Muscle layer of colon (tissue), 2 donors: ENCODE results near the gene OTULINL.
A peak's percentile ranks its signal among the peaks of the same experiment; 100 is the strongest.

Source experiments
- H3K27ac ChIP-seq: one replicate; pipeline ENCODE4 v1.7.0; 2013; ENCODE audit warnings: low read depth, mild to moderate bottlenecking, low read length, moderate library complexity
- H3K27me3 ChIP-seq, 2 donors: one replicate each; pipeline ENCODE4 v1.7.0; 2013; ENCODE audit warnings: low read length in 2 of 2, mild to moderate bottlenecking in 2 of 2; ENCODE audit not compliant: insufficient read depth in 2 of 2, control insufficient read depth in 1 of 2
- H3K36me3 ChIP-seq: one replicate; pipeline ENCODE4 v1.7.0; 2013; ENCODE audit warnings: mild to moderate bottlenecking, low read length; ENCODE audit not compliant: insufficient read depth
- H3K4me1 ChIP-seq: one replicate; pipeline ENCODE4 v1.7.0; 2013; ENCODE audit warnings: mild to moderate bottlenecking, low read length; ENCODE audit not compliant: insufficient read depth
- H3K4me3 ChIP-seq, 2 donors: one replicate each; pipeline ENCODE4 v1.7.0; 2013; ENCODE audit warnings: low read length in 2 of 2, low read depth in 1 of 2, mild to moderate bottlenecking in 1 of 2, moderate library complexity in 1 of 2
- H3K9ac ChIP-seq: one replicate; pipeline ENCODE4 v1.7.0; 2013; ENCODE audit warnings: low read length
- H3K9me3 ChIP-seq: one replicate; pipeline ENCODE4 v1.7.0; 2013; ENCODE audit warnings: mild to moderate bottlenecking, low read length
- donor health status: abdominal sarcoma.
- donor health status: Adenocarcinoma of cecum.

Gene OTULINL

GRCh38 chr5:14577079-14577725, 4.4 kb upstream of the OTULINL start:
- Histone ChIP-seq H3K36me3 (no peaks in the 10 kb centered on the region), H3K4me1 (peaks cover 7% of the 10 kb centered on the region), H3K9ac (no peak overlapping the region), H3K27me3 (no peaks in the 10 kb centered on the region), H3K4me3 (no peak overlapping the region), H3K27ac (no peak overlapping the region), H3K9me3 (no peaks in the 10 kb centered on the region)

GRCh38 chr5:14577971-14578370, 3.6 kb upstream of the OTULINL start:
- H3K36me3 ChIP-seq = no peaks in the 10 kb centered on the region
- H3K9ac ChIP-seq = no peak overlapping the region
- H3K9me3 ChIP-seq = no peaks in the 10 kb centered on the region
- no peak overlapping the region for H3K27ac ChIP-seq
- peaks cover 7% of the 10 kb centered on the region for H3K4me1 ChIP-seq
- no peak overlapping the region for H3K4me3 ChIP-seq
- no peaks in the 10 kb centered on the region for H3K27me3 ChIP-seq

GRCh38 chr5:14579246-14579645, 2.3 kb upstream of the OTULINL start:
- H3K9me3 ChIP-seq = no peaks in the 10 kb centered on the region
- H3K4me3 ChIP-seq = no peak overlapping the region
- H3K27me3 ChIP-seq = no peaks in the 10 kb centered on the region
- H3K36me3 ChIP-seq = no peaks in the 10 kb centered on the region
- H3K27ac ChIP-seq = no peak overlapping the region
- peaks cover 7% of the 10 kb centered on the region for H3K4me1 ChIP-seq
- no peak overlapping the region for H3K9ac ChIP-seq

- no peak overlapping the region for H3K9ac ChIP-seq
- no peak overlapping the region for H3K27ac ChIP-seq
These were observed 1.7 kb upstream of the OTULINL start for GRCh38 chr5:14579731-14580397.

GRCh38 chr5:14580398-14581034, 1.1 kb upstream of the OTULINL start:
- no peak overlapping the region for H3K27ac ChIP-seq
- no peak overlapping the region for H3K9ac ChIP-seq
- peaks cover 7% of the 10 kb centered on the region for H3K4me1 ChIP-seq
- H3K36me3 ChIP-seq = no peaks in the 10 kb centered on the region
- no peaks in the 10 kb centered on the region for H3K27me3 ChIP-seq
- H3K4me3 ChIP-seq = no peak overlapping the region
- no peaks in the 10 kb centered on the region for H3K9me3 ChIP-seq

More at GRCh38 chr5:14579731-14580397, 1.7 kb upstream of the OTULINL start:
- Histone ChIP-seq H3K9me3 (no peaks in the 10 kb centered on the region), H3K27me3 (no peaks in the 10 kb centered on the region), H3K36me3 (no peaks in the 10 kb centered on the region), H3K4me1 (peaks cover 7% of the 10 kb centered on the region), H3K4me3 (no peak overlapping the region)

GRCh38 chr5:14581891-14582796, 552 bp downstream of the OTULINL start:
- Histone ChIP-seq H3K36me3 (no peaks in the 10 kb centered on the region), H3K9me3 (no peaks in the 10 kb centered on the region), H3K9ac (no peak overlapping the region), H3K4me1 (peaks cover 7% of the 10 kb centered on the region), H3K27ac (peak overlapping the region; percentile 24), H3K27me3 (no peaks in the 10 kb centered on the region), H3K4me3 (peak overlapping the region; percentile 8 to 41)

GRCh38 chr5:14582797-14583137, 1.2 kb downstream of the OTULINL start:
- no peaks in the 10 kb centered on the region for H3K27me3 ChIP-seq
- peaks cover 7% of the 10 kb centered on the region for H3K4me1 ChIP-seq
- no peak overlapping the region for H3K27ac ChIP-seq
- H3K4me3 ChIP-seq = peak overlapping the region in 1 of 2 donors; percentile 41
- H3K9me3 ChIP-seq = no peaks in the 10 kb centered on the region
- no peaks in the 10 kb centered on the region for H3K36me3 ChIP-seq
- no peak overlapping the region for H3K9ac ChIP-seq

GRCh38 chr5:14584848-14585247, 3.3 kb downstream of the OTULINL start:
- no peak overlapping the region for H3K9ac ChIP-seq
- H3K4me1 ChIP-seq = peaks cover 7% of the 10 kb centered on the region
- no peak overlapping the region for H3K27ac ChIP-seq

GRCh38 chr5:14587150-14587549, 5.6 kb downstream of the OTULINL start:
- Histone ChIP-seq H3K9ac (no peak overlapping the region), H3K27ac (no peak overlapping the region), H3K4me3 (no peak overlapping the region), H3K9me3 (no peaks in the 10 kb centered on the region), H3K4me1 (no peaks in the 10 kb centered on the region), H3K27me3 (no peaks in the 10 kb centered on the region), H3K36me3 (no peaks in the 10 kb centered on the region)

More at GRCh38 chr5:14584848-14585247, 3.3 kb downstream of the OTULINL start:
- no peak overlapping the region for H3K4me3 ChIP-seq
- H3K36me3 ChIP-seq = no peaks in the 10 kb centered on the region
- no peaks in the 10 kb centered on the region for H3K27me3 ChIP-seq
- no peaks in the 10 kb centered on the region for H3K9me3 ChIP-seq

GRCh38 chr5:14588145-14588544, 6.6 kb downstream of the OTULINL start:
- H3K9me3 ChIP-seq = no peaks in the 10 kb centered on the region
- H3K4me3 ChIP-seq = no peak overlapping the region
- no peaks in the 10 kb centered on the region for H3K27me3 ChIP-seq
- H3K36me3 ChIP-seq = no peaks in the 10 kb centered on the region
- no peak overlapping the region for H3K27ac ChIP-seq
- no peak overlapping the region for H3K9ac ChIP-seq
- H3K4me1 ChIP-seq = no peaks in the 10 kb centered on the region
